HepG2 (cell line): ENCODE data around the gene COL5A1. TPM values are rescaled to one million over a fixed set of nuclear protein-coding genes. Genes with fewer than 3 reads are reported as not detected.

ENCODE experiments used
- ATAC-seq: fragments of 200-7000 bp; cut with Tn5 transposase; 3 replicates; pipeline ENCODE4 v1.9.1; 2020; ENCODE audit warnings: mild to moderate bottlenecking, moderate library complexity
- BruUV-seq: library from RNA; stranded (reverse); fragments of 400-500 nt; replicated peaks from 2 replicates; lab custom pipeline; 2021; lab: Mats Ljungman, UMichigan
- CTCF ChIA-PET: fragments of 300-600 bp; formaldehyde crosslinking; extraction: SDS; loops from one replicate; lab custom pipeline; 2021; ENCODE audit warnings: low total read pairs, inconsistent platforms, low intra/inter-chr PET ratio; lab: Yijun Ruan, JAX
- POLR2A ChIA-PET: fragments of 350-600 bp; sonication (Branson Sonifier 250); formaldehyde crosslinking; loops from one replicate; lab custom pipeline; 2020; ENCODE audit warnings: antibody characterized with exemption, inconsistent platforms; lab: Yijun Ruan, JAX
- DNase-seq: peaks from one replicate; pipeline ENCODE4 v3.0.0-alpha.2; 2015; ENCODE audit warnings: low spot score
- FAIRE-seq: peaks from 3 replicates; lab custom pipeline; 2011; peaks lifted over from hg19 to GRCh38; lab: Jason Lieb, UNC
- H2AFZ ChIP-seq: one replicate; pipeline ENCODE4 v1.6.1; 2011; ENCODE audit warnings: low read length, inconsistent platforms
- H3K27ac ChIP-seq: fragments of 300-600 bp; 3 replicates; pipeline ENCODE4 v1.8.0; 2011; ENCODE audit warnings: mixed run types, mild to moderate bottlenecking, mixed read lengths, low read length, inconsistent platforms; ENCODE audit not compliant: insufficient read depth; ENCODE audit errors: extremely low read length
- H3K27me3 ChIP-seq, 2 experiments: fragments of 200-600 bp in 1 of 2; 2 replicates in 1 of 2; 3 replicates in 1 of 2; pipeline versions ENCODE4 v1.6.0 to v1.8.0; 2011; ENCODE audit warnings: low read length in 2 of 2, mild to moderate bottlenecking in 2 of 2, moderate library complexity in 2 of 2, inconsistent platforms in 1 of 2; ENCODE audit not compliant: insufficient read depth in 2 of 2, control insufficient read depth in 1 of 2
- H3K36me3 ChIP-seq, 2 experiments: fragments of 200-600 bp in 1 of 2; replicated peaks in 1 of 2; 2 replicates in 1 of 2; 3 replicates in 1 of 2; pipeline versions ENCODE4 v1.5.1 to v1.8.0; 2011; ENCODE audit warnings: low read length in 2 of 2, inconsistent platforms in 1 of 2; ENCODE audit not compliant: insufficient read depth in 2 of 2, control insufficient read depth in 1 of 2
- H3K4me1 ChIP-seq: 2 replicates; pipeline ENCODE4 v1.5.1; 2012; ENCODE audit warnings: low read length, inconsistent platforms; ENCODE audit not compliant: insufficient read depth
- H3K4me2 ChIP-seq: 2 replicates; pipeline ENCODE4 v1.6.0; 2011; ENCODE audit warnings: low read depth, low read length, inconsistent platforms
- H3K4me3 ChIP-seq, 3 experiments: fragments of 200-600 bp in 1 of 3; sonication (generic), shearing (Covaris generic) in 1 of 3; replicated peaks in 1 of 3; 2 replicates each; pipeline ENCODE4 v1.5.1; 2011 to 2016; ENCODE audit warnings: low read length in 3 of 3, inconsistent platforms in 2 of 3, low read depth in 2 of 3, mild to moderate bottlenecking in 2 of 3, control low read depth in 1 of 3, mixed read lengths in 1 of 3; ENCODE audit not compliant: insufficient read depth in 1 of 3
- H3K79me2 ChIP-seq: one replicate; pipeline ENCODE4 v1.6.1; 2011; ENCODE audit warnings: low read length, inconsistent platforms; ENCODE audit not compliant: insufficient read depth
- H3K9ac ChIP-seq: 2 replicates; pipeline ENCODE4 v1.6.0; 2011; ENCODE audit warnings: mild to moderate bottlenecking, low read depth, low read length, inconsistent platforms; ENCODE audit not compliant: insufficient read depth
- H3K9me3 ChIP-seq: 2 replicates; pipeline ENCODE4 v1.5.1; 2012; ENCODE audit warnings: mild to moderate bottlenecking, low read length
- H4K20me1 ChIP-seq: 2 replicates; pipeline ENCODE4 v1.6.0; 2011; ENCODE audit warnings: inconsistent platforms, mild to moderate bottlenecking, low read length, moderate library complexity; ENCODE audit not compliant: insufficient read depth
- BATF2 ChIP-seq: sonication (generic); formaldehyde crosslinking; IDR thresholded peaks from 2 replicates; pipeline ENCODE4 v1.8.0; 2022; ENCODE audit warnings: mild to moderate bottlenecking, missing genetic modification reagents, moderate library complexity
- KDM4B ChIP-seq: sonication (generic); formaldehyde crosslinking; IDR thresholded peaks from 2 replicates; pipeline ENCODE4 v1.4.0; 2020; ENCODE audit warnings: missing genetic modification reagents
- MATR3 ChIP-seq: sonication (generic); formaldehyde crosslinking; IDR thresholded peaks from 2 replicates; pipeline ENCODE4 v1.4.0; 2020; ENCODE audit warnings: missing genetic modification reagents
- NCOA2 ChIP-seq: sonication (generic); formaldehyde crosslinking; IDR thresholded peaks from 2 replicates; pipeline ENCODE4 v1.8.0; 2022; ENCODE audit warnings: inconsistent platforms
- PATZ1 ChIP-seq: sonication (generic); formaldehyde crosslinking; IDR thresholded peaks from 2 replicates; pipeline ENCODE4 v1.4.0; 2020; ENCODE audit warnings: missing genetic modification reagents
- RORA ChIP-seq: sonication (generic); formaldehyde crosslinking; IDR thresholded peaks from 2 replicates; pipeline ENCODE4 v1.5.0; 2020; ENCODE audit warnings: mild to moderate bottlenecking, missing genetic modification reagents, moderate library complexity
- SMAD1 ChIP-seq: sonication (generic); formaldehyde crosslinking; IDR thresholded peaks from 2 replicates; pipeline ENCODE4 v1.4.0; 2020; ENCODE audit warnings: missing genetic modification reagents, low read depth, mild to moderate bottlenecking, borderline replicate concordance
- TFDP2 ChIP-seq: sonication (generic); formaldehyde crosslinking; IDR thresholded peaks from 2 replicates; pipeline ENCODE4 v1.4.0; 2020; ENCODE audit warnings: missing genetic modification reagents
- ZFP37 ChIP-seq: sonication (generic); formaldehyde crosslinking; IDR thresholded peaks from 2 replicates; pipeline ENCODE4 v1.4.0; 2020; ENCODE audit warnings: missing genetic modification reagents, borderline replicate concordance
- ZNF275 ChIP-seq: sonication (generic); formaldehyde crosslinking; IDR thresholded peaks from 2 replicates; pipeline ENCODE4 v1.8.0; 2022; ENCODE audit warnings: missing genetic modification reagents, mild to moderate bottlenecking, inconsistent platforms, borderline replicate concordance
- ZNF484 ChIP-seq: sonication (generic); formaldehyde crosslinking; IDR thresholded peaks from 2 replicates; pipeline ENCODE4 v1.5.1; 2020; ENCODE audit warnings: mild to moderate bottlenecking, low read depth, missing genetic modification reagents, borderline replicate concordance
- ZNF563 ChIP-seq: sonication (generic); formaldehyde crosslinking; IDR thresholded peaks from 2 replicates; pipeline ENCODE4 v1.8.0; 2022; ENCODE audit warnings: mild to moderate bottlenecking, moderate library complexity, missing genetic modification reagents
- WGBS: methylation state at CpG from one replicate; pipeline ENCODE4 v1.1.6; 2017; ENCODE audit warnings: low lambda C conversion rate; 5-methylcytosine and 5-hydroxymethylcytosine counted together
- in situ Hi-C: cut with HindIII; loops from 2 replicates; pipeline ENCODE4 v1.10.0; 2017; ENCODE audit warnings: low pct_unique_long_range_greater_than_20kb; ENCODE audit not compliant: extremely low pct_ligation_motif_present
- intact Hi-C: fragments of 100-400 bp; cut with micrococcal nuclease; formaldehyde crosslinking; loops from one replicate; pipeline ENCODE4 v1.10.0; 2022; ENCODE audit not compliant: unreplicated experiment
- polyA plus RNA-seq, 8 experiments: library from polyadenylated mRNA; depleted of rRNA in 3 of 8; stranded (reverse) in 7 of 8; unstranded in 1 of 8; fragments of >200 nt; fragmentation: Illumina TruSeq in 4 of 8; extraction: Trizol in 4 of 8; gene quantifications; 2 replicates each; pipeline versions ENCODE4 v1.2.1 to v1.2.3, GENCODE V29; 2011 to 2016; ENCODE audit warnings: low read depth in 4 of 8, missing spikeins in 1 of 8, mixed read lengths in 1 of 8; ENCODE audit not compliant: insufficient read depth in 1 of 8
- total RNA-seq, 5 experiments: library from RNA; depleted of rRNA; stranded (reverse); fragments of >200 nt; fragmentation: Illumina TruSeq; extraction: Trizol; gene quantifications; 2 replicates each; pipeline ENCODE4 v1.2.3, GENCODE V29; 2016; ENCODE audit warnings: low read depth in 1 of 5
- TF ChIP-seq, protein P1 (sequence below): IDR thresholded peaks from 2 replicates; pipeline ENCODE4 v1.6.1; 2016; ENCODE audit warnings: control low read depth
- TF ChIP-seq, protein P2 (sequence below): sonication (generic); formaldehyde crosslinking; IDR thresholded peaks from 2 replicates; pipeline ENCODE4 v1.8.0; 2022; ENCODE audit warnings: mild to moderate bottlenecking, missing genetic modification reagents; ENCODE audit not compliant: insufficient replicate concordance

Gene COL5A1
- total and polyA plus RNA-seq, 2 of the 13 experiments (the other 11 are each of a cell fraction or from before 2014, with no cell fraction given) = not detected

DNA sequence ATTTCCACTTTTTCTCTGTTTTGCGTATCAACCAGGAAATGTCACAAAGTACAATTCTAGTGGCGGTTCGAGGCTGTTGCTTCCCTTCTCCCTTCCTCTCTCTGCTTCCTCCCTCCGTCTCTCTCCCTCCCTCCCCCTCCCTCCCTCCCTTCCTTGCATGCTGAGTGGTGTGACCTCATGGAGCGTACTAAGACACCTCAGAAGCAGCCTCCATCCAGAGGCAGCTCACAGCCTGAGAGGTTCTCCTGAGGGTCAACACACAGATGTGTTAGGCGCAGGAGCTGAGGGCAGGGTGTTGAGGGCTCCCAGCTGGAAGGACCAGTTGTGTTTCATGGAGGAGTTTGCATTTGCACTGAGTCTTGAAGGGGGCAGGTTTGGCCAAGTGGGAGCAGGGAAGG lies 57.7 kb downstream of the COL5A1 start (continued):
- TF ChIP-seq, protein P1, sequence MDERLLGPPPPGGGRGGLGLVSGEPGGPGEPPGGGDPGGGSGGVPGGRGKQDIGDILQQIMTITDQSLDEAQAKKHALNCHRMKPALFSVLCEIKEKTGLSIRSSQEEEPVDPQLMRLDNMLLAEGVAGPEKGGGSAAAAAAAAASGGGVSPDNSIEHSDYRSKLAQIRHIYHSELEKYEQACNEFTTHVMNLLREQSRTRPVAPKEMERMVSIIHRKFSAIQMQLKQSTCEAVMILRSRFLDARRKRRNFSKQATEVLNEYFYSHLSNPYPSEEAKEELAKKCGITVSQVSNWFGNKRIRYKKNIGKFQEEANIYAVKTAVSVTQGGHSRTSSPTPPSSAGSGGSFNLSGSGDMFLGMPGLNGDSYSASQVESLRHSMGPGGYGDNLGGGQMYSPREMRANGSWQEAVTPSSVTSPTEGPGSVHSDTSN = no peak
- TF ChIP-seq, protein P2, sequence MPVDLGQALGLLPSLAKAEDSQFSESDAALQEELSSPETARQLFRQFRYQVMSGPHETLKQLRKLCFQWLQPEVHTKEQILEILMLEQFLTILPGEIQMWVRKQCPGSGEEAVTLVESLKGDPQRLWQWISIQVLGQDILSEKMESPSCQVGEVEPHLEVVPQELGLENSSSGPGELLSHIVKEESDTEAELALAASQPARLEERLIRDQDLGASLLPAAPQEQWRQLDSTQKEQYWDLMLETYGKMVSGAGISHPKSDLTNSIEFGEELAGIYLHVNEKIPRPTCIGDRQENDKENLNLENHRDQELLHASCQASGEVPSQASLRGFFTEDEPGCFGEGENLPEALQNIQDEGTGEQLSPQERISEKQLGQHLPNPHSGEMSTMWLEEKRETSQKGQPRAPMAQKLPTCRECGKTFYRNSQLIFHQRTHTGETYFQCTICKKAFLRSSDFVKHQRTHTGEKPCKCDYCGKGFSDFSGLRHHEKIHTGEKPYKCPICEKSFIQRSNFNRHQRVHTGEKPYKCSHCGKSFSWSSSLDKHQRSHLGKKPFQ (CRISPR knock-in tag) = no peak

DNA sequence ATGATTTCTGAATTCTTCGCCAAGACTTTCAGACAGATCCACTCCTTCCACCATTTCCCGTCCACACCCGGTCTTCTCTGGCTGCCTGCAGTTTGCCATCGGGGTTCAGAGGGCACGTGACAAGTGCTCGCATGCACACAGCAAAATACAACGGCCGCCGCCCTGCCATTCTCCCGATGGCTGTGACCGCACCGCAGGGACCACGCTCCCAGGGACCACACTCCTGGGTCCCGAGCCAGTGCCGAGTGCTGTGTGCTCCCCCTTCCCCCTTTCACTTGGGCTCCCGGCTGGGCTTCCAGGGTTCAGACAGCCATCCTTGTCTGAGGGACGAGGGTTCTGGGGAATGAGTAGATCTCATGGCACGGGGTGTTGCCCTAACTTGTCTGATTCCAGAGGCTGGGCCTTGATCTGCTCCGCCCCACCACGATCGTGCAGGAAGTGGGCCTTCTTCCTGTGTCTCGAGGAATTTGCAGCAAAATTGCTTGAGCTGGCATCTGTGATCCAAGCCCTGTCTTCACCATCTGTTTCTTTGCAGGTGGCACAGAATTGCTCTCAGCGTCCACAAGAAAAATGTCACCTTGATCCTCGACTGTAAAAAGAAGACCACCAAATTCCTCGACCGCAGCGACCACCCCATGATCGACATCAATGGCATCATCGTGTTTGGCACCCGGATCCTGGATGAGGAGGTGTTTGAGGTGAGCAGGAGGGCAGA lies 59.2 kb downstream of the COL5A1 start:
- in situ Hi-C loops (no loop called here), intact Hi-C loops (no loop called here)
- ChIA-PET CTCF (no interaction called here), POLR2A (no interaction called here)
- Histone ChIP-seq H4K20me1 (no peaks in the 10 kb centered on the region), H3K9me3 (no peaks in the 10 kb centered on the region), H3K27me3 (peaks cover 7 to 48% of the 10 kb centered on the region in 2 experiments; a peak in 4 of 5 replicates), H3K79me2 (no peaks in the 10 kb centered on the region), H3K36me3 (no peaks in the 10 kb centered on the region), H3K27ac (no peak overlapping the region), H3K4me3 (no peak overlapping the region), H3K4me2 (no peak overlapping the region), H3K9ac (no peak overlapping the region), H3K4me1 (no peaks in the 10 kb centered on the region), H2AFZ (no peak overlapping the region)
- ATAC-seq (no peak), DNase-seq (no peak), FAIRE-seq (no peak)
- no TSS peak for BruUV-seq
- 24% methylated on average over 29 of the region's 30 CpGs for whole genome bisulfite sequencing
- no peak for TF ChIP-seq ZNF563
- no peak for TF ChIP-seq ZFP37 (CRISPR knock-in tag)
- TF ChIP-seq ZNF484 (CRISPR knock-in tag) = no peak
- TF ChIP-seq RORA (CRISPR knock-in tag) = no peak
- TF ChIP-seq BATF2 (CRISPR knock-in tag) = no peak
- TF ChIP-seq PATZ1 (CRISPR knock-in tag) = no peak
- TF ChIP-seq MATR3 (CRISPR knock-in tag) = no peak
- no peak for TF ChIP-seq NCOA2 (CRISPR knock-in tag)
- no peak for TF ChIP-seq TFDP2
- TF ChIP-seq SMAD1 (CRISPR knock-in tag) = no peak
- no peak for TF ChIP-seq KDM4B (CRISPR knock-in tag)
- no peak for TF ChIP-seq ZNF275
